ENCODE results near the gene CNTFR.

The CNTFR gene

DNA sequence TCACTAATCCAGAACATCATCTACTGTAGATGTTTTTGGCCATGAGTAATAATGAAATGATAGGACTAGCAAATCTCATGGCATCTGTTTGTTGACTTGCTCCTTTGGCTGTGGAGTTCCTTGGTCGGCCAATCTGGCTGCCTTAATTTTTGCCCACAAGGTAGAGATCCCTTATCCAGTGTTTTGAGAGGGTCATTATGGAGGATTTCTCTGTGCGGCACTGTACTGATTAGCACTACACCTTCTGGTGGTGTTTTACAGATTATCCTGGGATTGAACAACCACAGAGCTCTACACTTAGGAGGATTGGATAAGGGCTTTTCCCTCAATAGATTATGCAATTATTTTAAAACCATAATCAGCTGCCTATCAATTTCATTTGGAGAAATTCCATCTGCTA, 63.5 kb downstream of the CNTFR start:
- in situ Hi-C loops (cut with MboI; ENCODE audit: low sequenced_read_pairs), result no loop called here

DNA sequence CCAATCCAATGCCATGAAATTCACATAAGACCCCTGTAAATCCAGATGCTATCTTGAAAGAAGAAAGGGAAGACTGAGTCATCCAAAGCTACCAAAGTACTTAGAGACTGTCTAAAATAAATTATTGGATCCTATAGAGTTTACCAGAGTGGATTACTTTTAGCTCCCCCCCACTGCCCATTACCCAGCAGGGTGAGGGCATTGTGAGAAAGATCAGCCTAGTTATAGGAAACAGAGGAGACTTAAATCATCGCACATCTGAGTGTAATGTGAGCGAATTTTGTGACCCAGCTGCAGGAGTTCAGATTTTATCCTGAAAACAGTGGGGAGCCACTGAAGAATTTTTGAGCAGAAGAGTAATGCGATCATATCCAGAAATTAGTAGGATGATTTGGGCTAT, 65.2 kb downstream of the CNTFR start:
- in situ Hi-C loops (cut with MboI; ENCODE audit: low sequenced_read_pairs), result no loop called here

DNA sequence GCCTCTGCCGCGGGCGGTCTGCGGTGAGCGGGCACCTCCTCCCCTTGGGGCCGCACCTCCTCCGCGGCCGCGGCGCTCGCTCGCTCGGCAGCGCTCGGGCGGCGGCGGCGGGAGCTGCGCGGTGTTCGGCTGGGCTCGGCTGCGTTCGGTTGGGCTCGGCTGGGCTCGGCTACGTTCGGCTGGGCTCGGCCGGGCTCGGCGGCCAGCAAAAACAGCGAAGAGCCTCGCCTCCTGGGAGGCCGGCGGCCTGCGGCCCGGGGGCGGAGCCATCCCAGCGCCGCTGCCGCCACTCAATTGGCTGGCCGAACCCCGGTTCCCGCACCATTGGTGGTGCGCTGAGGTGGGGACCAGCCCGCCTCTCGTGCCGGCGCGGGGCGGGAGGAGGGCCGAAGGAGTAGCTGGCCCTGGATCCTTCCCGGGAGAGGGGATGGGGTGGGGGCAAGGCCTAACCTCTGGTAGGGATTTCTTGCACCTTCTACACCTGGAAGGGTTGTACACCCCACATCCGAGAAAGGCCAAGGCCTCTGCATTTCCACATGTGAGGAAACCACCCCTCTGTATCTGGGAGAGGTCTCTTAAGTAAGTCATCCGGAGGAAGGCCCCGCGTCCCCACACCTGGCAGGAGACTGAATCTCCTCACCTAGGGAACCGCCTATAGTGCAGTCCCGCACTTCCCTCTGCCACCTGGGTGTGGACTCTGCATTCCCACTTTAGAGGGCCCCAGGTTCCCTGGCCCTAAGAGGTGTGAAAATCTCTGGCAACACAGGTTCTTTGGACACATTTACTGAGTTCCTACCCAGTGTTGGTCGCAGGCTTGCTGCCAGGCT, 66.3 kb downstream of the CNTFR start, which contains the start of gene ENHO:
ENHO (minus strand) TSS at position 20 of the 827 bp plus-strand sequence. CDS start 1,295 bp downstream, outside the sequence.
- in situ Hi-C loops (cut with MboI; ENCODE audit: low sequenced_read_pairs), result no loop called here

DNA sequence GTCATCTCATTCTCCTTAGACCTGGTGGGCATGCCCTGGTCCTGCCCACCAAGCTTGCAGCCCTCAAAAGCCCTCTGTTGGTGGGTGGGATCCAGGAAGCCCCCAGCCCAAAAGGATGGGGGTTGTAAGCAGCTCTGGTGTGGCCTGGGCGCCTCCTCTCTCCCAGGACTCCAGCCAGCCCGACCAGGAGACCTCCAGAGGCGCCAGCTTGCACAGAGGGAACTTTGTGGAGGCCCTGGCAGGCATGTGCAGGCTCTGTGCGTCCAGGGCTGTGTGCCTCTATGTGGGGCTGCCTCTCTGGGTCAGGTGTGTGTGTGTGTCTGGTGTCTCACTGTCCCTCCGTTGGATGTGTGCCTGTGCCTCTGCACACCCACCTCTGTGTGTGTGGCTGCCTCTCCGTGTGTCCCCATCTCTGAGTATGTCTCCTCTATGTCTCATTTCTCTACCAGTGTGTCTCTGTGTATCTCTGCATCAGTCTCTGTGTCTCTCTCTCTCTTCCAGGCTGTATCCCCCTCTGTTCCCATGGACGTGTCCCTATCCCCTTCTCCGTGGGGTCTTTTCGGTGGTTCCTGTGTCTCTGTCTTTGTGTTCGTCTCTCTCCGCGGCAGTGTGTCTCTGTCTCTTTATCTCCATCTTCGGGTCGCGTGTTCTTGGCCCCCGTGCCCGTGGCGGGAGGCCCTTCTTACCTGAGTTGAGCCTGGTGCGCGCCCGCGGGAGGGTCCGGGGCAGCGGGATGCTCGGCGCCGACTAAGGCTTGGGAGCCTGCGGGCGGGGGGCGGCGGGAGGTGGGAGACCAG, 67.2 kb downstream of the CNTFR start:
- in situ Hi-C loops (cut with MboI; ENCODE audit: low sequenced_read_pairs), result no loop called here

DNA sequence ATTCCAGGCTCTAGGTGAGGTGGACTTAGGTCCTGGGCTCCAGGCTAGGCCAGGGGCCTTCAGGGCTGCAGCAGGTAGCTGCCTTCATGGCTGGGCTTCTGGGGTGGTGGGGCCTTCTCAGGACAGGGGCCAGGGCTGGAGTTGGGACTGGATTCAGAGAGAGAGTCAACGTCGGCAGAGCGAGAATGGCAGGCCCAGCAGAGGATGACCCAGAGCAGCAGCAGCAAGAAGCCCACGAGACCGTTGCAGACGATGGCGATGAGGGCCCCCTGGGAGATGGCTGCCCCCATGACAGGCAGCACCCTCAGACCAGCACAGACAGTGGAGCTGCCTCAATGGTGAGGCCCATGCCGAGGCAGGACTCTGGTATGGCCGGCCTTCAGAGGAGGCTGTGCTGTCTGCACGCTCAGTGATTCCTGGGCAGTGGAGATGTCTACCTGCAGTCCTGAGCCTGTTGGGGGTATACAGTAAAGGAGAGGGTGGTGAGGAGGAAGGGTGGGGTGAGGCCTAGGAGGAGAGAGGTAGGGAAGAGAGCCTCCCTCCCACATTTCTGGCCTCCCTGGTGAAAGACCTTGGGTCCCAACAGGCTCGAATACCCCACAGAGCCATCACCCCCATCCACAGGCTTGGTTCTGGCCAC, 68.0 kb downstream of the CNTFR start:
- in situ Hi-C loops (cut with MboI; ENCODE audit: low sequenced_read_pairs), result no loop called here

DNA sequence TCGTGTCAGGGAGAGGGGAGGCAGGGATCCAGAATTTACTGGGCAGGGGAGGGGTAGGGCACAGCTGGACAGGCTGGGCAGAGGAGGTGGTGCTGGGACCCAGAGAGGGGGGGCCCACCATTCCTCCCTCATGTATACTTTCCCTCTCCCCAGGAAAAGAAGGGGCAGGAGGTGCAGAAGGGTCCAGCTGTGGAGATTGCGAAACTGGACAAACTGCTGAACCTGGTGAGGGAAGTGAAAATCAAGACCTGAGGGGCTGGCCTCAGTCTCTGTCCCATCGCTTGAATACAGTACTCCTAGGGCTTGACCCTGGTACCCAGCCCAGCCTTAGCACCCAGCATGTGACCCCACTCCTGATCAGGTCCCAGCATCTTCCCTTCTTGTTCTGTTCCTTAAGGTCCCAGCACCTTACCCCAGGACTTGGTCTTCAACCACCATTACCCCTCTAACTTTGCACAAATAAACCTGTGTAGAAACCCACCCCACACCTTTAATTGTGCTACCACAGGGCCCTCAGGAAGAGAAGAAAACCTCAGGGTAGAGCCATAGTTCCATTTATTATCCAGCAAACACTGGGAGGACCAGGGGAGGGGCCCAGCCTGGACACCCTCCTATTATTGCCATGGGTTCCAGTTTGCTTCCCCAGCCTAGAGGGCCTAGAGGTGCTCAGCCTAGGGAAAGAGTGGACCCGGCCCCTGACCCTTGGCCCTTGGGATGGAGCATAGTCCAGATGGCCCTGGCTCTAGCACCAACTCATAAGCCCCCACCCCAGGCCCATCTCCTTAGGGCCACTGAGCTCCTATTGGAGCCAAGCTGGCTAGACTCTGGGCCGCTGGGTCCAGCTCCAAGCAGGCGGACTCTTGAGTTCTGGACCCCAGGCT, 68.8 kb downstream of the CNTFR start:
- in situ Hi-C loops (cut with MboI; ENCODE audit: low sequenced_read_pairs), result no loop called here

DNA sequence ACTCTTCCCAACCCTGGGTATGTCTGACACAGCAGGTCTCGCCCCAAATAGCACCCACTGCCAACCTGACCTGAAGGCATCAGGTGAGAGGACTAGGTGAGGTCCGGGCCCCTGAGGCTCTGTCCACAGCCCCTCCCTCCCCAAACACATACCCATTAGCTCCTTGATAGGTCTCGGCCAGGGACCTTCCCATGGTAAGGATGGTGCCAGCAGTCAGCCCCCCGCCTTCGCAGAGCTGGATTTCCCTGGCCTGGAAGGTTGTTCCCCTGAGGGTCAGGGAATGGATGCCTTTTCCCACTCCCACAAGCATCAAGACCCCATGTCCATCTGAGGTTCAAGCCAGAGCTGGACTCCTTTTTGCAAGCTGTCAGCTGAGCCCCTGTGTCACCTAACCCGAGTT, 69.4 kb downstream of the CNTFR start:
- in situ Hi-C loops (cut with MboI; ENCODE audit: low sequenced_read_pairs), result no loop called here

DNA sequence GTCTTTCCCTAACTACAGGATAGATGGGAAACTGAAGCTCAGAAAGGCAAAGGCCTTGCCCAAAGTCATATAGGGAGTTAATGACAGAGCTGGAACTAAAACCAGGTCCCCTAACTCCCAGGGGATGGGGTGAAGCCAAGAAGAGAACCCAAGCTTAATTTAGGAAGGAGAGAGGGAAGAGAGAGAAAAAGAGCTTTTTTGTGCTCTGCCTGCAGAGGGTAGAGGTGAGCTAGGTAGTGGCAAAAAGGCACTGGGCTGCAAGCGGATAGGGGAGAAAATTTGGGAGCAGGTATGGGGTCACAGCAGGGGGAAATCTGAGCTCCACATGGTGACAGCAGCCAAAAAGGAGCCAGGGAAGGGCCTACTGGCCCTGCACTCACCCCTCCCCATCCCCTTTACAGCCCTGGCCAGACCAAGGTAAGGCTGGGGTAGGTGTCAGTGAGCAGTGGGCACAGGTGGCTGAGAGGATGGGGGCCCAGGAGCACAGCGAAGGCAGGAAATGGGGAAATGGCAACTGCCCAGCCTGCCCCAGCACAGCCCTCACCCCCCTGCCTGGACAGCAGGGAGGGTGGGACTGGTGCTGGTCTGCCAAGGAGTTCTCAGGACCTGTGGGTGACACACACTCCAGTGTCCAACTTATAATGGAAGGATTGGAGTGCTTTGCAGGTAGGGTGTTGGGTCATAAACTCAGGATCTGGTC, 70.1 kb downstream of the CNTFR start:
- in situ Hi-C loops (cut with MboI; ENCODE audit: low sequenced_read_pairs), result no loop called here

DNA sequence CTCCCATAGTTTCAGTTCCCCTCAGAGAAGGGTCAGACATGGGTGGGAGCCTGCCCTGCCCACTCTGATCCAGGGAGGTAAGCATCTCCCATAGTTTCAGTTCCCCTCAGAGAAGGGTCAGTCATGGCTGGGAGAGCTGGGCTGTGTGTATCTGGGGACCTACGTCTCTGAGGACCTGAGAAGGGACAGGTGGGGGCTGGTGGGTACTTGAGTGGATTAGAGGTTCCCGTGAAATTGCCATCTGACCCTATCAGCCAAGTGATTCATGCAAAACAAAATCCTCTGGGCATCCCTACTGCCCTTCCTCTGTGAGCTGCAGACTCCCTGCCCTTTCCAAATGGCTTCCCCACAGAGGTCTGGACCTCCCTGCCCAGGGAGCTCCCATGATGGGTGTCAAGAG, 70.6 kb downstream of the CNTFR start:
- in situ Hi-C loops (cut with MboI; ENCODE audit: low sequenced_read_pairs), result no loop called here

DNA sequence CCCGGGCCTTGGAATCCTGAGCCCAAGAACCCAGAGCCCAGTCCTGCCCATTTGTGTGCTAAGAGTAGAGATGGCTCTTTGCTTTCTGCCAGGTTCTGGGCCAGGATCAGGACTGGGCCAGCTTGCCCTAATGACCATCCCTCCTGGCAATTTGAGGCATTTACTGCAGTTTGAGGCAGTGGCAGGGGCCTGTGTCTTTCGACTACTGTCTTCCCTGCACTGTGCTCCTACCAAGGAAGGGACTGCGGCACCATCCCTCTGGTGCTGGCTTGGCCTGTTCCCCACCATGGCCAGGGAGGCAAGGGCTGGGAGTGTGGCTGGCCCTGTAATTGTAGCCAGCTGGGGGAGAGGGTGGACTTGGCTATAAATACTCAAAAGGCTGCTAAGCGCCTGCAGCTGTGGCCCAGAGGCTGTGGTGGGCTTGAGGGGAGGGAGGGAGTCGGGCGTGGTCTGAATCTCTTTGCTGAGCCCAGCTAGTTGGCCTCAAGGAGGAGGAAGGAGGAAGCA, 71.4 kb downstream of the CNTFR start:
- in situ Hi-C loops (cut with MboI; ENCODE audit: low sequenced_read_pairs), result no loop called here

DNA sequence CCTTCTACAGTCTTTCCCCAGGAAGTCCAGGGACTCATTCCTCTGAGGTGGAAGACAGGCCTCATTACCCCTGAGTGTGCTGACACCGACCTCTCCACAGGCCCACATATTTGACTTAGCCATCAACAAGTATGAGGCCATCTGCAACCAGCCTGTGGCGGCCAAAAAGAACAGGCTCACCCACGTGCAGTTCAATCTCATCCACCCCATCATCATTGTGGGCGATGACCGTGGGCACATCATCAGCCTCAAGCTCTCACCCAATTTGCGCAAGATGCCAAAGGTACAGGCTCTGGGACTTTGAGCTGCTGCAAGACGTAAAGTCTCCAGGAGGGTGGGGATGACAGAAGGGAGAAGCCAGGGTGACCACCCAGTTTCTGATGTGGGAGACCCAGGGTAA, 72.3 kb downstream of the CNTFR start:
- in situ Hi-C loops (cut with MboI; ENCODE audit: low sequenced_read_pairs), result no loop called here

DNA sequence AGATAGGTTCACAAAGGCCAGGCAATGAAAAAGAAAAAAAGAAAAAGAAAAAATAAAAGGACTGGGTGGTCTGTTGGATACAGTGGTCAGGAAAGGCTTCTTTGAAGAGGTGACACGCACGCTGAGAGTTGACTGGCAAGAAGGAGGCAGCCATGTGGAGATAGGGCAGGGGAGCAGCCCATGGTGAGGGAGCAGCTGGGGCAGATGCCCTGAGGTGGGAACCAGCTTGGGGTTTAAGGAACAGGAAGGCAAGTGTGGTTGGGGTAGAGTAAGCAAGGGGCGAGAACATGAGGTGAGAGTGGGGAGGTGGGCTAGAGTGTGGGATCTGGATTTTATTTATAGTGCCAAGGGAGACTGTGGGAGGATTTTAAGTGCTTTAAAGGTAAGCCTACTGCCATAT, 73.6 kb downstream of the CNTFR start:
- in situ Hi-C loops (cut with MboI; ENCODE audit: low sequenced_read_pairs), result no loop called here

DNA sequence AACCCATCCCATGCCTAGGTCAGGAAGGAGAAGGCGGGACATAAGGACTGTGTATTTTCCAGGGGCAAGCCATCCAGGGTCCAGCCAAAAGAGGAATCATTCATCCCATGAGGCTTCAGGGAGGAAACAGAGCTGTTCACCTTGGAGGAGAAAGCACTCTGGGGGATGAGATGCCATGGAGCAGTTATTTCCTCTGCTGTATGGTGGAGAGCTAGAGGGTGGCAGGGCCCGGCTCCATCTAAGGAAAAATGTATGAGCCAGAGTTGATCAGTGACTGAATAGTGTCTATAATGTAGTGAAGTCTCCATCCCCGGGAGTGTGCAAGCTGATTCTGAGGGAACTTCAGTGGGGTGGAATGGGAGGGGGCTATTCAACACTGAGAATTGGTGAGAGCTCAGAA, 74.7 kb downstream of the CNTFR start:
- in situ Hi-C loops (cut with MboI; ENCODE audit: low sequenced_read_pairs), result no loop called here

DNA sequence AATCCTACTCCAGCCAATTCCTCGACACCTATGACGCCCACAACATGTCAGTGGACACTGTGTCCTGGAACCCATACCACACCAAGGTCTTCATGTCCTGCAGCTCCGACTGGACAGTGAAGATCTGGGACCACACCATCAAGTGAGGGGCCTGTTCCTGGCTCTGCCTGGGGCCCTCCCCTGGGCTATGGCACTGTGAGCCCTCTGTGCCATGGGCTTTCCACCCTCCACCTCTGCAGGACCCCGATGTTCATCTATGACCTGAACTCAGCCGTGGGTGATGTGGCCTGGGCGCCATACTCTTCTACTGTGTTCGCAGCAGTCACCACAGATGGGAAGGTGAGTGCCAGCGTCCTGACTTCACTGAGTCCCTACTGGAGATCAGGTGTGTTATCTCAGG, 75.1 kb downstream of the CNTFR start:
- in situ Hi-C loops (cut with MboI; ENCODE audit: low sequenced_read_pairs), result no loop called here

DNA sequence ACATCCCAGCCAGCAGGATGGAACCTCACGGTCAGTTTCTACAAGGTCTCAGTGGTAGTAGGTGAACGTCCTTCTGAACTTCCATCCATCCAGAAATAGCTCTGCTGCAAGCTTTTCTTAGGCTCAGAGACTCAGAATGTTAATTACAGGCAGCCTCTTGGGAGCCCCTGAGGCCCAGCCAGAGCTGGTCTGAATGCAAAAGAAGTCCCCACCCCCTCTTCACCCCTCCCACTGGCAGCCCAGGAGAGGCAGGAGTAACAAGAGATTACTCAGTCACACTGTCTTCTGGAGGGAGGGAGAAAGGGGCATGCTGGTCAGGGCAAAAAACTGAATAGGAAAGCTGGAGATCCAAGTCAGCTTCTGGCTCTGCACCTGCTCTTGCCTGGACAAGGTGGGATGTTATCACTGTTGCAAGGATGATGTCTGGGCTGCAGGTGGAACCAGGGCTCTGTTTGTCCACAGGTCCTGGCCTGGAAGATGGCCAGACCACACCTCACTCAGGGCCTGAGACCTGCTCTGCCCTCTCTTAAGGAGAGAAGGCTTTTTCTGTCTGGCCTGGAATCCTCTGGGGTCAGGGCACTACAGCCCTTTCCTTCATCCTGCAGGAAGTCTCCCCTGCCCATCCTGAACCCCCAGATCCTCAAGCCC, 75.8 kb downstream of the CNTFR start:
- in situ Hi-C loops (cut with MboI; ENCODE audit: low sequenced_read_pairs), result no loop called here

DNA sequence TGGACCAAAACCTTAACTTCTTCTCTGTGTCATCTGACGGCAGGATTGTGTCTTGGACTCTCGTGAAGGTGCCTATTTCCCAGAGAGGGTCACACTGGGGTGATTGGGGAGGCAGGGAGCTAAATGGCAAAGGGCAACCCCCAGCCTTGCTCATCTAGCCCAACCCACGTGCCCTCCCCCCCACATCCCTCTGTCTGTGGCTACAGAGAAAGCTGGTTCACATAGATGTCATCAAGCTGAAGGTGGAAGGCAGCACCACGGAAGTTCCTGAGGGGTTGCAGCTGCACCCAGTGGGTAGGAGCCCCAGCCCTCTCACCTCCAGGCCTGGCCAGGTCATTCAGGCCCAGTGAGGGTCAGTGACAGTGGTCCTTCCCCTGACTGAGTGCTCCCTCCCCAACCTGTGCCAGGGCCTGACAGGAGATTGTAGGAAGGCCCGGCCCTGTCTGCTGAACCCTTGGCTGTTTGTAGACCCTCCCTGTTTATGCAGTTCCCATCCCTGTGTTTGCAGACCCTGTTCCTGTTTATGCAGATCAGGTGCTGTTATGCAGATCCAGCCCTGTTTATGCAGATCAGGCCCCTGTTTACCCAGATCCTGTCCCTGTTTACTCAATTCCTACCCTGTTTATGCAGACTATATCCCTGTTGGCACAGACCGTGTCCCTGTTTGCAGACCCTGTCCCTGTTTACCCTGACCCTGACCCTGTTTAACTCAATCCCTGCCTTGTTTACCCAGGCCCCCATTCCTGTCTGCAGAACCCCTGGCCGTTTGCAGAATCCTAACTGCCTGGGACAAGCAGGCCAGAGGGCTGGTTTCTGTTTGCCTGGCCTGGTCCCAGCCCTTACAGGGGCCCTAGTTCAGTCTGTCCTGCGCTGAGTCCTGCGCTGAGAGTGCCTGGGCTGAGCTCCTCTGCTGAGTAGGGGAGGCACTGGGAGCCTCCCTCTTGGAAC, 77.1 kb downstream of the CNTFR start:
- in situ Hi-C loops (cut with MboI; ENCODE audit: low sequenced_read_pairs), result no loop called here

DNA sequence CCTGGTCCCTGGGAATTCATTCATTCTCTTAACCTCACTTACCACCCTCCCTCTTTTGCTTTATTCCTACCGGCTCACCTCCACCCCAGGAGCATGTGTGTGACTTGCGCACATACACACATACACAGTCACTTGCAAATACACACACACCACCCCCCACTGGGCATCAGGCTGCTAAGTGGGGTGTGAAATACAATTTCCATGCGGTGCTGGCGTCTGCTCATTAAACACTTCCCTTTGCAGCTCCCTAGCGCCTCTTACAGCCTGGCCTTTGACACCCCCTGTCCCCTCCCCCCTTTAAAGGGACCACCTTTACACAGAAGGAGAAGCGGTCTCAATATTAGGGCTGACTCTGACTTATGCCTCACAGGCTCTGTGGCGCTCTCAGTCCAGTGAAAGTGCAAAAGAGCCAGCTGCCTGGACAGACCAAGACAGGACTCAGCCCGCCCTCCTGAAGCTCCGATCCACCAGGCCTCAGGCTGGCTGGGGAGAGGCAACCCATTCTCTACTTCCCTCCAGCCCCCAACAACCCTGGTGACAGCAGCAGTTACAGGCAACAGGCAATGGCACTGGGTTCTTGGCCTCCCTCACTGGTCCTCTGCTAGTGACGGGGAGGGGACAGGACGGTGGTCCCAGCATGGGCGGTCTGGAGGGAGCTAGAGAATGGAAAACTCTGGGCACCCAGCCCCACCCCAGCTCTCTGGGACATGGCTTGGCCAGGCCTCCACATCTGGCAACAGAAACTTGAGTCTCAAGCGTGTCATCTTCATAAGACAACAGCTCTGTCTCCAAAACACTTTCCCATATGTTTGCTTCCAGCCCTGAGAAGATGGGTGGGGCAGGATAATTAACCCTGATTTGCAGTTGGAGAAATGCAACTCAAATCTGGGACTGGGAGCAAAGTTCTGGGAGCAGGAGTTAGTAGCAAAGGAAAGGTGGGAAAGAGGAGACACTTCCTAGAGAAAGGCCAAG, 78.7 kb downstream of the CNTFR start:
- in situ Hi-C loops (cut with MboI; ENCODE audit: low sequenced_read_pairs), result no loop called here

Data from hTERT RPE-1 (cell line).